ENCODE measurements around the gene ATG2B. TPM values are rescaled to one million over a fixed set of nuclear protein-coding genes. Genes with fewer than 3 reads are reported as not detected.

The ATG2B gene
- total RNA-seq, 1 experiment from 2014 or later = 12.4 TPM

Other genes with a start within 250 kb of the ATG2B start
- 4.6 and 8.5 TPM in 2 replicates for gene BDKRB2, start 158.5 kb downstream of the ATG2B start, total RNA-seq (2014; rRNA removed; shearing (Covaris generic))
- 0.97 and 1.5 TPM in 2 replicates for gene BDKRB1, start 107.1 kb downstream of the ATG2B start, total RNA-seq (2014; rRNA removed; shearing (Covaris generic))
- 68.0 and 81.1 TPM in 2 replicates for gene GSKIP, start 185 bp upstream of the ATG2B start, total RNA-seq (2014; rRNA removed; shearing (Covaris generic))
- gene AK7, start 28.8 kb upstream of the ATG2B start, total RNA-seq (2014; rRNA removed; shearing (Covaris generic)) = 1.0 and 1.7 TPM in 2 replicates
- 83.2 and 93.3 TPM in 2 replicates for gene PAPOLA, start 139.0 kb upstream of the ATG2B start, total RNA-seq (2014; rRNA removed; shearing (Covaris generic))